HG02938 (cell line): ENCODE data around the gene SCNN1A.

Experiments
- ATAC-seq: cut with Tn5 transposase; IDR thresholded peaks from one replicate; pipeline ENCODE4 v1.9.1; 2021; ENCODE audit warnings: mild to moderate bottlenecking, moderate library complexity; ENCODE audit not compliant: unreplicated experiment

Gene SCNN1A

GRCh38 chr12:6384499-6385436, 9.4 kb upstream of the SCNN1A start:
- ATAC-seq: no peak

- ATAC-seq: no peak
Measured at GRCh38 chr12:6383572-6384498, 8.5 kb upstream of the SCNN1A start, which contains the start of gene LTBR. Gene LTBR (plus strand): TSS chr12:6384162. CDS start chr12:6384359, 197 bp downstream.

GRCh38 chr12:6382982-6383381, 7.6 kb upstream of the SCNN1A start:
- no peak for ATAC-seq

- ATAC-seq: no peak
Measured at GRCh38 chr12:6382371-6382770, 7.0 kb upstream of the SCNN1A start.

- ATAC-seq: no peak
Measured at GRCh38 chr12:6380141-6381121, 5.1 kb upstream of the SCNN1A start.

GRCh38 chr12:6378709-6379472, 3.5 kb upstream of the SCNN1A start:
- no peak for ATAC-seq

GRCh38 chr12:6377667-6377994, 2.3 kb upstream of the SCNN1A start:
- ATAC-seq: no peak

GRCh38 chr12:6376870-6377666, 1.7 kb upstream of the SCNN1A start:
- ATAC-seq: no peak

GRCh38 chr12:6376079-6376869, 911 bp upstream of the SCNN1A start:
- no peak for ATAC-seq

- no peak for ATAC-seq
Measured at GRCh38 chr12:6374786-6375160, 590 bp downstream of the SCNN1A start.

GRCh38 chr12:6374028-6374785, 1.2 kb downstream of the SCNN1A start:
- ATAC-seq: no peak

- ATAC-seq: no peak
Measured at GRCh38 chr12:6373022-6373787, 2.2 kb downstream of the SCNN1A start.

- no peak for ATAC-seq
Measured at GRCh38 chr12:6372403-6373003, 2.9 kb downstream of the SCNN1A start.

- no peak for ATAC-seq
Measured at GRCh38 chr12:6370994-6371754, 4.2 kb downstream of the SCNN1A start.

GRCh38 chr12:6370576-6370935, 4.8 kb downstream of the SCNN1A start:
- no peak for ATAC-seq
